ENCODE results near the gene FGF3. TPM values are rescaled to one million over a fixed set of nuclear protein-coding genes. Genes with fewer than 3 reads are reported as not detected.
"Not testable (repeated sequence)": the region's sequence is repeated elsewhere in the genome, so short reads cannot be mapped to it uniquely, and the experiment has no call there.

Gene FGF3
- polyA plus RNA-seq, 1 experiment, result not detected

DNA sequence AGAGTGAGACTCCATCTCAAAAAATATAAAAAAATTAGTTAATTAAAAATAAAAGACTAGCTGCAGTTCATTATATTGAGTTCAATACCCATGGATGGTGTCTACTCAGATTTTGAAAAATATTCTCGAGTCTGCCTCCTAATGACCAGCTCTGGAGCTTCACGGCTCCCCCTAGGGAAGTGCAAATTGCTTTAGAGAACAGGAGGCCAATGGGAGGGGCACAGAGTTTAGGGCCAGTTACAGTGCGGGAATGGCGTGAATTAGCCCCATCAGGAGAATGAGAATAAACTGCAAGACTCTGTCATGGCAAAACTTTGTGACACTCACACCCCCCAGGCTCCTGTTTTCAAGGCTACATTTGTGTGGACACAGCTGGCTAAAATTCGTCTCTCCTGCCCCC is 48.7 kb downstream of the FGF3 start:
- Histone ChIP-seq H3K27me3 (ENCODE audit: control insufficient read depth, insufficient read depth, low read length) (peaks cover 58% of the 10 kb centered on the region), H3K27ac (ENCODE audit: low read depth, low read length) (no peak overlapping the region), H3K4me3 (ENCODE audit: low read depth, low read length) (no peak overlapping the region), H3K9me3 (ENCODE audit: control insufficient read depth, insufficient read depth, low read length) (no peaks in the 10 kb centered on the region; the same call in 1 of the 2 replicates)
- ChIA-PET CTCF (no interaction called here), POLR2A (no interaction called here)
- no peak for TF ChIP-seq CTCF (IDR thresholded peaks at IDR 0.05; ENCODE audit: low read depth, low read length)
- DNase-seq (ENCODE audit: low read depth, low spot score), result no peak

GRCh38 chr11:69765498-69765995 is 53.7 kb downstream of the FGF3 start:
- Histone ChIP-seq H3K4me3 (ENCODE audit: low read depth, low read length) (no peak overlapping the region), H3K27ac (ENCODE audit: low read depth, low read length) (no peak overlapping the region), H3K9me3 (ENCODE audit: control insufficient read depth, insufficient read depth, low read length) (peaks cover 5% of the 10 kb centered on the region), H3K27me3 (ENCODE audit: control insufficient read depth, insufficient read depth, low read length) (peaks cover 35% of the 10 kb centered on the region)
- no peak for TF ChIP-seq CTCF (IDR thresholded peaks at IDR 0.05; ENCODE audit: low read depth, low read length)
- DNase-seq (ENCODE audit: low read depth, low spot score), result no peak
- ChIA-PET CTCF (interaction anchor here (0.7 kb wide), 1 partner anchor 16 kb away, joined by 3 read pairs; no protein-coding TSS in a partner anchor), POLR2A (no interaction called here)

GRCh38 chr11:69764918-69765317 is 54.3 kb downstream of the FGF3 start:
- H3K9me3 ChIP-seq (ENCODE audit: control insufficient read depth, insufficient read depth, low read length); DNase-seq (ENCODE audit: low read depth, low spot score); POLR2A ChIA-PET; H3K4me3 ChIP-seq (ENCODE audit: low read depth, low read length); H3K27ac ChIP-seq (ENCODE audit: low read depth, low read length): not testable (repeated sequence)
- peaks cover 35% of the 10 kb centered on the region for H3K27me3 ChIP-seq (ENCODE audit: control insufficient read depth, insufficient read depth, low read length)
- CTCF ChIA-PET, result interaction anchor here (0.7 kb wide), 1 partner anchor 16 kb away, joined by 3 read pairs; no protein-coding TSS in a partner anchor

DNA sequence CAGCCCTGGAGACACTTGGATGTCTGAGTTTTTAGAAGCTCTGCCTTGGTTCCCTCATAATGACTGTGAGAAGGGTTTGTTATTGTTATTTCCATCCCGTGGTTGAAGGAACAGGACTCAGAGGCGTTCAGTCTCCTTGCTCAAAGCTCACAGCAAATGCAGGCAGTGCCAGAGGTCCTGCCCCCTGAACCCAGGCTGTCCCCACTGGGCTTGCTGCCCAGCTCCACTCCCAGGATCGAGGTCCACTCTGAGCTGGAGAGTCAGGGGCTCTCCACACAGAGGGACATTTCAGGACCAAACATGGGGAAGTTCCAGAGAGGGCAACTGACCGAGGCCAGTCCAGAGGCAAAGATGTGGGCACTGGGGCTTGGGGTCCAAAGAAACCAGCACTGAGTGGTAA is 58.9 kb downstream of the FGF3 start:
- peaks cover 12% of the 10 kb centered on the region for H3K9me3 ChIP-seq (ENCODE audit: control insufficient read depth, insufficient read depth, low read length)
- ChIA-PET POLR2A (no interaction called here), CTCF (no interaction called here)
- H3K27ac ChIP-seq (ENCODE audit: low read depth, low read length), result no peak overlapping the region
- H3K27me3 ChIP-seq (ENCODE audit: control insufficient read depth, insufficient read depth, low read length), result peaks cover 24% of the 10 kb centered on the region
- DNase-seq (ENCODE audit: low read depth, low spot score), result no peak
- no peak for TF ChIP-seq CTCF (IDR thresholded peaks at IDR 0.05; ENCODE audit: low read depth, low read length)
- no peak overlapping the region for H3K4me3 ChIP-seq (ENCODE audit: low read depth, low read length)

Other genes starting within 250 kb of the FGF3 start
- gene CCND1, start 178.3 kb downstream of the FGF3 start, polyA plus RNA-seq (2011; rRNA removed), result 249 and 276 TPM in 2 replicates
- 15.7 and 18.3 TPM in 2 replicates for gene LTO1, start 144.1 kb downstream of the FGF3 start, polyA plus RNA-seq (2011; rRNA removed)
- gene FGF19, start 115.4 kb downstream of the FGF3 start, polyA plus RNA-seq (2011; rRNA removed), result not detected in 2 replicates
- gene FGF4, start 44.1 kb downstream of the FGF3 start, polyA plus RNA-seq (2011; rRNA removed), result not detected in 2 replicates

Data from AG04450 (cell line).